Progenitor cell of endocrine pancreas (in vitro differentiated cells): ENCODE measurements around the gene LAMB4. TPM values are rescaled to one million over a fixed set of nuclear protein-coding genes. Genes with fewer than 3 reads are reported as not detected.

ENCODE experiments used
- DNase-seq: peaks from one replicate; pipeline ENCODE4 v3.0.0; 2021; ENCODE audit warnings: low spot score; ENCODE audit not compliant: unreplicated experiment
- H3K27ac Mint-ChIP-seq: 2 replicates; pipeline ENCODE4 v1.8.0; 2021; ENCODE audit warnings: mild to moderate bottlenecking, moderate library complexity, mixed read lengths
- H3K27me3 Mint-ChIP-seq: 2 replicates; pipeline ENCODE4 v1.8.0; 2021; ENCODE audit warnings: mixed read lengths
- H3K36me3 Mint-ChIP-seq: 2 replicates; pipeline ENCODE4 v1.8.0; 2022; ENCODE audit warnings: mixed read lengths; ENCODE audit not compliant: insufficient read depth
- H3K4me1 Mint-ChIP-seq: 2 replicates; pipeline ENCODE4 v1.8.0; 2021; ENCODE audit warnings: low read depth, mixed read lengths
- H3K4me3 Mint-ChIP-seq: 2 replicates; pipeline ENCODE4 v1.8.0; 2021; ENCODE audit warnings: low read depth, mild to moderate bottlenecking, moderate library complexity, mixed read lengths
- H3K9me3 Mint-ChIP-seq: 2 replicates; pipeline ENCODE4 v1.8.0; 2021; ENCODE audit warnings: low read depth, mixed read lengths
- total RNA-seq: library from RNA; stranded (reverse); gene quantifications from 2 replicates; pipeline ENCODE4 v1.2.1, GENCODE V29; 2021
- TF ChIP-seq, protein P1 (sequence below): fragments of 200-600 bp; sonication (generic); IDR thresholded peaks from one replicate; pipeline ENCODE4 v1.5.0; 2021; ENCODE audit warnings: antibody characterized with exemption, mild to moderate bottlenecking; ENCODE audit not compliant: unreplicated experiment

The LAMB4 gene
- total RNA-seq, 1 donor from 2014 or later, result 0.12 TPM

DNA sequence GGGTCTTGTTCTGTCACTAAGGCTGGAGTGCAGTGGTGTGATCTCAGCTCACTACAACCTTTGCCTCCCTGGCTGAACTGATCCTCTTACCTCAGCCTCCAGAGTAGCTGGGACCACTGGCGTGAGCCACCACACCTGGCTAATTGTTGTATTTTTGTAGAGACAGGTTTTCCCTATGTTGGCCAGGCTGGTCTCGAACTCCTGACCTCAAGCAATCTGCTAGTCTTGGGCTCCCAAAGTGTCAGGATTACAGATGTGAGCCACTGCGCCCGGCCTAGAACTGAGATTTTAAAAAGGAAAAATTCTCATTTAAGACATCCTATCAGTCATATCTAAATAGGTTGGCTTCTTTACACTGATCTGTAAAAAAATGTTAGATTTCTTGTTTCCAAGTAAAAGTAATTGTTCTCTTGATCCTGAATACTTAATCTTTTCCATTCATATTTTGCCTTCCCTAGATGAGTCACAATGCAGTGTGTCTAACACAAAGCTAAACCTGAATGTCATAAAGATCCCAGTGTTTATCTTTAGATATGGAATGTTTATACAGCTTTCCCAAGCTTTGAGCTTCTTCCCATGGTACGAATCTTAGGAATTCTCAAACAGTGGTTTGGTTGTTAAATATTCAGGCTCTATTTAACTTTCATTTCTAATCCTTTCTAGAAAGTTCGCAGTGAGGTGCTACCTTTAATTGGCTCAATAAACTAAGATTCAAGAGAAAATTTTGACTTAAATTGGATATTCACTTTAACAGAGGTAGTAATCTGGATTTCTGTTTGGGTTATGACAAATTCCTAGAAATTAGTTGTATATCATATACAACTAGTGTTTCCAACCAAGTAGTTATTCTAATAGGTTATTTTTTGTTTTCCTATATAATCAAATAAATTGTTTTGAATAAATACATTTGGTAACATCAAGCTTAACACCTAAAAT lies 115.1 kb downstream of the LAMB4 start:
- TF ChIP-seq, protein P1, sequence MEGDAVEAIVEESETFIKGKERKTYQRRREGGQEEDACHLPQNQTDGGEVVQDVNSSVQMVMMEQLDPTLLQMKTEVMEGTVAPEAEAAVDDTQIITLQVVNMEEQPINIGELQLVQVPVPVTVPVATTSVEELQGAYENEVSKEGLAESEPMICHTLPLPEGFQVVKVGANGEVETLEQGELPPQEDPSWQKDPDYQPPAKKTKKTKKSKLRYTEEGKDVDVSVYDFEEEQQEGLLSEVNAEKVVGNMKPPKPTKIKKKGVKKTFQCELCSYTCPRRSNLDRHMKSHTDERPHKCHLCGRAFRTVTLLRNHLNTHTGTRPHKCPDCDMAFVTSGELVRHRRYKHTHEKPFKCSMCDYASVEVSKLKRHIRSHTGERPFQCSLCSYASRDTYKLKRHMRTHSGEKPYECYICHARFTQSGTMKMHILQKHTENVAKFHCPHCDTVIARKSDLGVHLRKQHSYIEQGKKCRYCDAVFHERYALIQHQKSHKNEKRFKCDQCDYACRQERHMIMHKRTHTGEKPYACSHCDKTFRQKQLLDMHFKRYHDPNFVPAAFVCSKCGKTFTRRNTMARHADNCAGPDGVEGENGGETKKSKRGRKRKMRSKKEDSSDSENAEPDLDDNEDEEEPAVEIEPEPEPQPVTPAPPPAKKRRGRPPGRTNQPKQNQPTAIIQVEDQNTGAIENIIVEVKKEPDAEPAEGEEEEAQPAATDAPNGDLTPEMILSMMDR, result no peak
- no peak overlapping the region for H3K4me3 Mint-ChIP-seq
- no peak for DNase-seq
- no peaks in the 10 kb centered on the region for H3K36me3 Mint-ChIP-seq
- peak overlapping the region; percentile 80 for H3K27ac Mint-ChIP-seq
- peaks cover 43% of the 10 kb centered on the region for H3K4me1 Mint-ChIP-seq
- H3K27me3 Mint-ChIP-seq, result no peaks in the 10 kb centered on the region
- H3K9me3 Mint-ChIP-seq, result no peaks in the 10 kb centered on the region

- peaks cover 43% of the 10 kb centered on the region for H3K4me1 Mint-ChIP-seq
- H3K27ac Mint-ChIP-seq, result no peak overlapping the region
- TF ChIP-seq, protein P1, result no peak
- H3K9me3 Mint-ChIP-seq, result no peaks in the 10 kb centered on the region
- H3K27me3 Mint-ChIP-seq, result no peaks in the 10 kb centered on the region
- H3K36me3 Mint-ChIP-seq, result no peaks in the 10 kb centered on the region
- no peak overlapping the region for H3K4me3 Mint-ChIP-seq
- no peak for DNase-seq
Observed at GRCh38 chr7:108014215-108014614, 115.9 kb downstream of the LAMB4 start.

DNA sequence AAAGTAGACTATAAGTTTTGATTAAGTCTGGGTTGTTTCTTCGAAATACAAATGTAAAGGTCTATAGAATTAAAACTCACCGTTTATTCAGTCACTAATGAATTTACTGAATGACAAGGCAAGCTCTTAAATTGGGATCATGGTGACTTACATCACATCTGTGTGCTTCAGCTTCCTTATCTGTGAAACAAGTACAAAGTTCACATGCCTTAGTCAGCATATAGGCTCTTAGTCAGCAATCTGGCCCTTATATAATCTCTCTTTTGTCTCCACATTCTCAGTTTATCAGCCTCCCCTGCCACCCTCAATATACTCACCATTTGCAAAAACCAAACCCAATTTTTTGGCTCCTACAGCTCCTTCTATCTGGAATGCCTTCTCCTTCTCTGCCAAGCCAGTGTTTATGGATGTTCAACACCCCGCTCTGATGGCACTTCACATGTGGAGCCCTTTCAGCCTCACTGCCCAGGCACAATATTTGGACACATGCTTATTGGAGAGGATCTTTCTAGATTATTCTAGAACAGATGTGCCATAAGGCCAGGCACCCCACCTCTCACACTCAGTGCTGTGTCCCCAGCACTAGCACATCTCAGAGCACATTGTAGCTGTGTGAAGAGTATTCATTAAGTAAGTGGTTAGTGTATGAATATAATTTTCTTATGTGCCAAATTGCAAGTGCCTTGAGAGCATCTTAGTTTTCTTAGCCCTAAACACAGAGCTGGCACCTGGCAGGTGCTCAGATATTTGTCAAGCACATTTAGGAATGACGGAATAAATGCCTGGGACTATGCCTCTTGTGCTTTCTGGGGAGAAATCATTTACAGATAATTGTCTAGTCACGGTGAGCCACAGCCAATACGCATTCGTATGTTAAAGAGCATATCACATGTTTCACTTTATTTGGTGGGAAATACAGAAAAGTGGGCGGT lies 117.4 kb downstream of the LAMB4 start:
- peak overlapping the region; percentile 70 for H3K27ac Mint-ChIP-seq
- H3K4me1 Mint-ChIP-seq, result peaks cover 43% of the 10 kb centered on the region
- no peak for DNase-seq
- no peaks in the 10 kb centered on the region for H3K36me3 Mint-ChIP-seq
- no peaks in the 10 kb centered on the region for H3K27me3 Mint-ChIP-seq
- H3K4me3 Mint-ChIP-seq, result no peak overlapping the region
- TF ChIP-seq, protein P1, result no peak
- no peaks in the 10 kb centered on the region for H3K9me3 Mint-ChIP-seq

DNA sequence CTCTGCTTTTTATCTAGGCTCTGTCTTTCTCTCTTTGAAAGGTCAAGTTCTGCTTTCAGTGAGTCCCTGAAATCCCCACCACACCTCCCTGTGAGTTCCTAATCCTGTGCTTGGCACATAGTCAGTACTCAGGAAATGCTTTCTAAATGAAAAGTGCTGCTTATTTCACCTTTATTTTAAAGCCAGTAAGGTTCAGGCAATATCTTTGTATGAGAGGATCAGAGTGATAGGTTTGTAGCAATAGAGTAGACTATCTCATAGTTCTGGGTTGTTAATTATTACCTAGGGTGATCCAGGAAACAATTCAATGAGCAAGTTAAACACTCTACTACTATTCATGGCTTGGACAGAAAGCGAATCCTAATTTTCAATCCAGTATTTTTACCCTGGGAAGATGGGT lies 119.8 kb downstream of the LAMB4 start:
- TF ChIP-seq, protein P1, result no peak
- no peak overlapping the region for H3K27ac Mint-ChIP-seq

DNA sequence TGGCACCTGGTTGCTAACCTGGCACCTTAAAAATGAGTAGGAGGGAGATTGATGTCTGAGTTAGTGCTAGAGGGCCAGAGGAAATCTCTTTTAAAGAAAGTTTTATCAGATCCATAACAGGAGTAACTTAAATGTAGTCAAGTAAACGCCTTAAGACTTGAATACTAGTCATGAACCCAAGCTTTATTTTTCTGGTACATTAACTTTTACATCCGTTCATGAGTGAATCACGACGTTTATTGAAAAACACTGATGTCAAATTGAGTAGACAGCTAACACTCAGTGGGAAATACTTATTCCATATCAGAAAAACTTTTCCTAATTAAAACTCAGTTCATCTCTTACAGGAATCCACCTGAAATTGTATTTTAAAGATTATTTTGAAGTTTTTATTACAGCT lies 120.3 kb downstream of the LAMB4 start:
- H3K27me3 Mint-ChIP-seq, result no peaks in the 10 kb centered on the region
- TF ChIP-seq, protein P1, result no peak
- no peak overlapping the region for H3K4me3 Mint-ChIP-seq
- H3K27ac Mint-ChIP-seq, result no peak overlapping the region
- no peaks in the 10 kb centered on the region for H3K9me3 Mint-ChIP-seq
- peaks cover 43% of the 10 kb centered on the region for H3K4me1 Mint-ChIP-seq
- H3K36me3 Mint-ChIP-seq, result no peaks in the 10 kb centered on the region
- no peak for DNase-seq

More for the DNA sequence above, 119.8 kb downstream of the LAMB4 start:
- no peak overlapping the region for H3K4me3 Mint-ChIP-seq
- H3K9me3 Mint-ChIP-seq, result no peaks in the 10 kb centered on the region
- DNase-seq, result no peak
- no peaks in the 10 kb centered on the region for H3K27me3 Mint-ChIP-seq
- H3K4me1 Mint-ChIP-seq, result peaks cover 44% of the 10 kb centered on the region
- H3K36me3 Mint-ChIP-seq, result no peaks in the 10 kb centered on the region
